ENCODE data around the gene RFX1.
A peak's percentile ranks its signal among the peaks of the same experiment; 100 is the strongest.

Gene RFX1

DNA sequence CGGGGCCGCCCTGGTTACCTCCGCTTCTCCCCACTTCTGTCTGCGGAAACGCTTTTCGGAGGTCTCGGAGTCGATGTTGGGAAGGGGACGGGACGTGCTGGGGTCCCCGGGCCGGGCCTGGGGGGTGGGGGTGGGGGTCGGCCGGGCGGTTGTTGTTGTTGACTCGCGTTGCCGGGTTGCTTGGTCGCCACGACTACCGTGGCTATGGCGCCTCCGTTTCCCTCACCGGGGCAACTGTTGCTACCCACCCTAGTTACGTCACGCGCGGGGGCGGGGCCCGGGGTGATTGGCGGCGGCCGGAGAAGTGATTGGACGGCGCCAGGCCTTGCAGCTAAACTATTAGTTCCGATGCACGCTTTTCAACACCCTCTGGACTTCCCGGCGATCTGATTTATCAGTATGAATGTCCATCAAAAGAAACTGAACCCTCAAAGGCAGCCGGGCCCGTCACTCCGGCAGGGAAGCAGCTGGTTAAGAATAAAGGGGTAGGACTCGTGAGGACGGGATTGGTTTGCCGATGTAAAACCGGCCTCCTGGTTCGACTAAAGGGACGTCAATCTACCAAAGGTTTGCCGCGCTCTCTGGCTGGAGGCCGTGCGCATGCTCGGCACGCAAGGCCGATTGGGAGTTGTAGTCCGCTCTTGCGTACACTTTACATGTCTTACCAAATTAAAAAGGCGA, at the start of gene RFX1:
TSS of gene RFX1 (minus strand) at position 236 of the 681 bp plus-strand sequence. CDS start 12,477 bp downstream, outside the sequence.
- Histone ChIP-seq H3K9me3 (no peaks in the 10 kb centered on the region), H3K4me1 (ENCODE audit: control insufficient read depth in 1 of 2, insufficient read depth in 1 of 2, low read depth in 1 of 2, low read length in 1 of 2) (peaks cover 12 to 18% of the 10 kb centered on the region in 2 experiments), H3K4me3 (ENCODE audit: low read depth in 1 of 2, low read length in 1 of 2) (peak within 1 kb of the TSS; percentile 96 to 97), H3K27ac (peak within 1 kb of the TSS; percentile 98), H3K36me3 (no peaks in the 10 kb centered on the region), H3K27me3 (no peaks in the 10 kb centered on the region)
- TF ChIP-seq CTCF (IDR thresholded peaks at IDR 0.05), result no peak

GRCh38 chr19:14055396-14055795, 49.3 kb upstream of the RFX1 start:
- Histone ChIP-seq H3K27ac (no peak overlapping the region), H3K4me1 (ENCODE audit: control insufficient read depth in 1 of 2, insufficient read depth in 1 of 2, low read depth in 1 of 2, low read length in 1 of 2) (peaks cover 0 to 7% of the 10 kb centered on the region in 2 experiments), H3K36me3 (no peaks in the 10 kb centered on the region), H3K4me3 (ENCODE audit: low read depth in 1 of 2, low read length in 1 of 2) (no peak overlapping the region), H3K9me3 (no peaks in the 10 kb centered on the region), H3K27me3 (peaks cover 73% of the 10 kb centered on the region)
- no peak for TF ChIP-seq CTCF (IDR thresholded peaks at IDR 0.05)

- TF ChIP-seq CTCF (IDR thresholded peaks at IDR 0.05), result no peak
- Histone ChIP-seq H3K4me3 (ENCODE audit: low read depth in 1 of 2, low read length in 1 of 2) (no peak overlapping the region), H3K9me3 (no peaks in the 10 kb centered on the region), H3K4me1 (ENCODE audit: control insufficient read depth in 1 of 2, insufficient read depth in 1 of 2, low read depth in 1 of 2, low read length in 1 of 2) (peaks cover 0 to 7% of the 10 kb centered on the region in 2 experiments), H3K36me3 (no peaks in the 10 kb centered on the region), H3K27me3 (peaks cover 66% of the 10 kb centered on the region), H3K27ac (no peak overlapping the region)
Observed at GRCh38 chr19:14054721-14055120, 48.6 kb upstream of the RFX1 start.

DNA sequence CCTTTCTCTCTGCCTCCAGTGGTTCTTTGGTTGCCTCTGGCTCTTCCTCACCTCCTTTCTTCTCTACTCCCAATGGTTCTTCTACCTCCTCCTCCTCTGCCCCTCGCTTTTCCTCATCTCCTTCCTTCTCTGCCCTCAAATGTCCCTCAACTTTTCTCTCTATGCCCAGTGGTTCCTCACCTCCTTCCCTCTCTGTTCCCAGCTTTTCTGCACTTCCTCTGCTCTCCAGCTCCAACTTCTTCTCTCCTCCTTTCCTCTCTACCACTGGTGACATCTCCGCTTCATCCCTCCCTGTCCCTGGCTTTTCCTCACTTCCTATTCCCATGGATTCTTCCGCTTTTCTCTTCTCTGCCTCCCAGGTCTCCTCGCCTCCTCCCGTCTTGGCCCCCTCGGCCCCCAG, 48.0 kb upstream of the RFX1 start:
- Histone ChIP-seq H3K4me1 (ENCODE audit: control insufficient read depth in 1 of 2, insufficient read depth in 1 of 2, low read depth in 1 of 2, low read length in 1 of 2) (peaks cover 0 to 7% of the 10 kb centered on the region in 2 experiments), H3K27ac (no peak overlapping the region), H3K27me3 (peaks cover 60% of the 10 kb centered on the region), H3K4me3 (ENCODE audit: low read depth in 1 of 2, low read length in 1 of 2) (no peak overlapping the region), H3K9me3 (no peaks in the 10 kb centered on the region), H3K36me3 (no peaks in the 10 kb centered on the region)
- TF ChIP-seq CTCF (IDR thresholded peaks at IDR 0.05), result no peak

DNA sequence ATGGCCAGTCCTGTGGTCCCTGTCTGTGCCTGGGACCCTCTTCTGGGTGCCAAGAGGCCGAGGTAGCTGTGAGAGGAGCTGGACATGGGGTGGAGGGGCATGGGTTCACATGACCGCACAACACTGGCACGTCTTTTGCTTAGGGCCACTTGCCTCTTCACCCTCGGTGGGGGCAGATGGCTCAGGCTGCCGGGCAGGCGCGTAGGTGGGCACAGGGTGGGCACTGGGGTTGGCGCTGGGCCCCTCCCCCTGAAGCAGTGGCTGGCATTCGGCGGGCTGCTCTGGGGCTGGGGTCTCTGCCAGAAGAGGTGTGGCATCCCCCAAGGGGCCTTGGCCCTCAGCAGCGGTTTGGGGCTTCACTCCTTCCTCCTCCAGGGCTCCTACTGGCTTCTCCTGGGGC, 47.4 kb upstream of the RFX1 start:
- no peak overlapping the region for H3K27ac ChIP-seq
- H3K36me3 ChIP-seq, result no peaks in the 10 kb centered on the region
- no peaks in the 10 kb centered on the region for H3K9me3 ChIP-seq
- no peak for TF ChIP-seq CTCF (IDR thresholded peaks at IDR 0.05)
- H3K27me3 ChIP-seq, result peaks cover 54% of the 10 kb centered on the region
- H3K4me3 ChIP-seq (ENCODE audit: low read depth in 1 of 2, low read length in 1 of 2), result no peak overlapping the region
- peaks cover 0 to 3% of the 10 kb centered on the region in 2 experiments for H3K4me1 ChIP-seq (ENCODE audit: control insufficient read depth in 1 of 2, insufficient read depth in 1 of 2, low read depth in 1 of 2, low read length in 1 of 2)
